Fibroblast of villous mesenchyme (primary cell): Measurements from ENCODE around the gene WDR82. TPM values are rescaled to one million over a fixed set of nuclear protein-coding genes. Genes with fewer than 3 reads are reported as not detected.
A peak's percentile ranks its signal among the peaks of the same experiment; 100 is the strongest.
"Not testable (repeated sequence)": the region's sequence is repeated elsewhere in the genome, so short reads cannot be mapped to it uniquely, and the experiment has no call there.

Experiments
- DNase-seq: peaks from one replicate; pipeline ENCODE4 v3.0.0-alpha.2; 2010; ENCODE audit warnings: low read depth
- H3K4me3 ChIP-seq: 2 replicates; pipeline ENCODE4 v1.5.1; 2011; ENCODE audit warnings: low read depth, mild to moderate bottlenecking, low read length
- CTCF ChIP-seq: IDR thresholded peaks from 2 replicates; pipeline ENCODE4 v1.5.1; 2012; ENCODE audit warnings: low read depth, mild to moderate bottlenecking, low read length; ENCODE audit not compliant: insufficient read depth
- total RNA-seq: library from RNA; depleted of rRNA; stranded (reverse); fragments of >200 nt; gene quantifications from 2 replicates; pipeline ENCODE4 v1.2.3, GENCODE V29; 2012

WDR82 gene
- total RNA-seq, 1 donor = 68.2 TPM

GRCh38 chr3:52289338-52289746 lies 10.9 kb upstream of the WDR82 start:
- DNase-seq = no peak
- TF ChIP-seq CTCF = no peak
- no peak overlapping the region for H3K4me3 ChIP-seq

- TF ChIP-seq CTCF = no peak
- H3K4me3 ChIP-seq = peak overlapping the region; percentile 96
- DNase-seq = no peak
These were observed 10.2 kb upstream of the WDR82 start for GRCh38 chr3:52288674-52289073.

GRCh38 chr3:52286777-52287110 lies 8.3 kb upstream of the WDR82 start:
- peak overlapping the region; percentile 96 for H3K4me3 ChIP-seq
- no peak for TF ChIP-seq CTCF
- peak; percentile 43 for DNase-seq

- not testable (repeated sequence) for DNase-seq, H3K4me3 ChIP-seq
These were observed 5.6 kb upstream of the WDR82 start for GRCh38 chr3:52284051-52284450.

GRCh38 chr3:52283306-52283705 lies 4.9 kb upstream of the WDR82 start:
- DNase-seq = no peak
- H3K4me3 ChIP-seq = no peak overlapping the region
- no peak for TF ChIP-seq CTCF

- H3K4me3 ChIP-seq = no peak overlapping the region
- no peak for TF ChIP-seq CTCF
- peak; percentile 72 for DNase-seq
These were observed 3.7 kb upstream of the WDR82 start for GRCh38 chr3:52281981-52282801.

- DNase-seq = peak; percentile 53
- no peak overlapping the region for H3K4me3 ChIP-seq
- TF ChIP-seq CTCF = no peak
These were observed 1.6 kb upstream of the WDR82 start for GRCh38 chr3:52280050-52280461.
